ENCODE measurements around the gene BASP1. TPM values are rescaled to one million over a fixed set of nuclear protein-coding genes. Genes with fewer than 3 reads are reported as not detected.

The BASP1 gene
- total RNA-seq, 1 donor from 2014 or later = 158 TPM

DNA sequence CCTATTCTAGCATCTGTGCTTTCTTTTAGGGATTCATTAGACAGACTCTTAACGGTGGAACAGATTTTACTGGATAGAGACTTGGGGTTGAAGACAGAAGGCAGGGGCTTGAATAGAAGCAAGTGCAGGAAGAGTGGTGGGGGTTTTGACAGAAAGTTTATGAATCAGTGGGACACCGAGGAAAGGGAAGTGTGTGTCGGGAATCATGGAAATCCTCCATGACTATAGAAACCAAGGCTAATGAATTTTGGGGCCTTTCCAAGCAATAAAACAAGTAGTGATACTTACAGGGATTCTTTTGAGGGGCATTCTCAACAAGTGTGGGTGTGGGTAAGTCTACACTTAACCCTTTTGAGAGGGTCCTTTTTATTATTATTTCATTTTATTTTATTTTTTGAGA, 12.8 kb downstream of the BASP1 start:
- H3K4me1 Mint-ChIP-seq = peaks cover 3% of the 10 kb centered on the region
- H3K4me3 Mint-ChIP-seq = no peak overlapping the region
- H3K4me1 ChIP-seq = peaks cover 24% of the 10 kb centered on the region
- H3K36me3 ChIP-seq = peaks cover 14% of the 10 kb centered on the region
- peaks cover 82% of the 10 kb centered on the region for H3K36me3 Mint-ChIP-seq
- H3K27ac Mint-ChIP-seq = no peak overlapping the region
- TF ChIP-seq EZH2 (IDR thresholded peaks at IDR 0.05) = no peak
- TF ChIP-seq, protein P1, sequence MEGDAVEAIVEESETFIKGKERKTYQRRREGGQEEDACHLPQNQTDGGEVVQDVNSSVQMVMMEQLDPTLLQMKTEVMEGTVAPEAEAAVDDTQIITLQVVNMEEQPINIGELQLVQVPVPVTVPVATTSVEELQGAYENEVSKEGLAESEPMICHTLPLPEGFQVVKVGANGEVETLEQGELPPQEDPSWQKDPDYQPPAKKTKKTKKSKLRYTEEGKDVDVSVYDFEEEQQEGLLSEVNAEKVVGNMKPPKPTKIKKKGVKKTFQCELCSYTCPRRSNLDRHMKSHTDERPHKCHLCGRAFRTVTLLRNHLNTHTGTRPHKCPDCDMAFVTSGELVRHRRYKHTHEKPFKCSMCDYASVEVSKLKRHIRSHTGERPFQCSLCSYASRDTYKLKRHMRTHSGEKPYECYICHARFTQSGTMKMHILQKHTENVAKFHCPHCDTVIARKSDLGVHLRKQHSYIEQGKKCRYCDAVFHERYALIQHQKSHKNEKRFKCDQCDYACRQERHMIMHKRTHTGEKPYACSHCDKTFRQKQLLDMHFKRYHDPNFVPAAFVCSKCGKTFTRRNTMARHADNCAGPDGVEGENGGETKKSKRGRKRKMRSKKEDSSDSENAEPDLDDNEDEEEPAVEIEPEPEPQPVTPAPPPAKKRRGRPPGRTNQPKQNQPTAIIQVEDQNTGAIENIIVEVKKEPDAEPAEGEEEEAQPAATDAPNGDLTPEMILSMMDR (IDR thresholded peaks at IDR 0.05) = no peak
- TF ChIP-seq EZH2phosphoT487 (IDR thresholded peaks at IDR 0.05) = no peak
- no peak overlapping the region for H3K27ac ChIP-seq
- peaks cover 100% of the 10 kb centered on the region for H3K79me2 ChIP-seq (ENCODE audit: low read depth)
- H2AFZ ChIP-seq (replicated peaks) = no peak overlapping the region
- no peaks in the 10 kb centered on the region for H3K27me3 ChIP-seq
- H3K9me3 ChIP-seq (ENCODE audit: low read depth) = no peaks in the 10 kb centered on the region
- H3K4me2 ChIP-seq = no peak overlapping the region
- no peak for DNase-seq (ENCODE audit: low spot score)
- peaks cover 81% of the 10 kb centered on the region for H4K20me1 ChIP-seq (ENCODE audit: low read depth)
- peaks cover 77% of the 10 kb centered on the region for H3K9me3 Mint-ChIP-seq
- H3F3A ChIP-seq (ENCODE audit: low read depth) = peaks cover 11% of the 10 kb centered on the region
- H3K27me3 Mint-ChIP-seq (ENCODE audit: insufficient read depth, low read depth) = peaks cover 3% of the 10 kb centered on the region
- no peak overlapping the region for H3K9ac ChIP-seq
- no peak overlapping the region for H3K4me3 ChIP-seq

DNA sequence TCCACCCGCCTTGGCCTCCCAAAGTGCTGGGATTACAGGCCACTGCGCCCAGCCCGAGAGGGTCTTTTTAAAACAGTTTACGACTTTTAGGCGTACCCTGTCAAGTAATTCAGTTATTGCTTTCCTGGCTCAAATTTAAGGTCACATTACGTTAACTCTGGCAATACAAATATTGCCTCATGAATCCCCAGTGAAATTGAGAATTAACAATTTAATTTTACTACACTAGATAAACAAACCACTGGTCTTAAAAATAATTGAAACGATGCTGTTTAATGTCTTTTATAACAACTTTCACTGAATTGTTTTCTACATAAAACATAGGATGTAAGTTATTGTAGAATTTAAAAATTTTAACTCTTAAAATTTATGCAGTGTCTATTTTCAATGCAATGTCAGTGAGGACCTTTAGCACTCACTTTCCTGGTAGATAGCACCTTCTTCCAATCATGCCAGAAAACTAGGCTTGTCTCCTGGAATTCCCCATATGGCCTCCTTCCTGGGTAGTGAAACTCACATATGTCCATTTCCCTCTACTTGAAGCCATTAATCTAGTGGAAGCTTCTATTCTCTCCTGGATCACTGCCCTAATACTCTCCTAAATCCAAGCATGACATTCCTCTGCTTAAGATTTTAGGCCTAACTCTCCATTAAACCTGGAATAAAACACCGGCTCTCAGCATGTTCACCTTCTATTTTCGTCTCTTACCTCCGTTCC, 13.5 kb downstream of the BASP1 start:
- Mint-ChIP-seq H3K36me3 (peaks cover 81% of the 10 kb centered on the region), H3K4me1 (peaks cover 3% of the 10 kb centered on the region), H3K27ac (no peak overlapping the region), H3K9me3 (peaks cover 76% of the 10 kb centered on the region), H3K4me3 (no peak overlapping the region), H3K27me3 (ENCODE audit: insufficient read depth, low read depth) (peaks cover 3% of the 10 kb centered on the region)
- Histone ChIP-seq H2AFZ (replicated peaks) (no peak overlapping the region), H3K4me1 (peaks cover 20% of the 10 kb centered on the region), H3K4me3 (no peak overlapping the region), H3K27ac (no peak overlapping the region), H4K20me1 (ENCODE audit: low read depth) (peaks cover 74% of the 10 kb centered on the region), H3K79me2 (ENCODE audit: low read depth) (peaks cover 100% of the 10 kb centered on the region), H3K9me3 (ENCODE audit: low read depth) (no peaks in the 10 kb centered on the region), H3K4me2 (no peak overlapping the region), H3F3A (ENCODE audit: low read depth) (peaks cover 15% of the 10 kb centered on the region), H3K27me3 (no peaks in the 10 kb centered on the region), H3K9ac (no peak overlapping the region), H3K36me3 (peaks cover 17% of the 10 kb centered on the region)
- no peak for TF ChIP-seq EZH2phosphoT487 (IDR thresholded peaks at IDR 0.05)
- no peak for DNase-seq (ENCODE audit: low spot score)

- H3K9me3 Mint-ChIP-seq = peaks cover 72% of the 10 kb centered on the region
- H3K4me1 ChIP-seq = peaks cover 20% of the 10 kb centered on the region
- H3K4me2 ChIP-seq = no peak overlapping the region
- no peak overlapping the region for H2AFZ ChIP-seq (replicated peaks)
- H3K4me3 ChIP-seq = no peak overlapping the region
- no peak overlapping the region for H3K9ac ChIP-seq
- H3K36me3 ChIP-seq = peaks cover 17% of the 10 kb centered on the region
- peaks cover 80% of the 10 kb centered on the region for H3K36me3 Mint-ChIP-seq
- peaks cover 3% of the 10 kb centered on the region for H3K4me1 Mint-ChIP-seq
- peaks cover 3% of the 10 kb centered on the region for H3K27me3 Mint-ChIP-seq (ENCODE audit: insufficient read depth, low read depth)
- peaks cover 15% of the 10 kb centered on the region for H3F3A ChIP-seq (ENCODE audit: low read depth)
- TF ChIP-seq, protein P1 (IDR thresholded peaks at IDR 0.05) = no peak
- TF ChIP-seq EZH2phosphoT487 (IDR thresholded peaks at IDR 0.05) = no peak
- TF ChIP-seq EZH2 (IDR thresholded peaks at IDR 0.05) = no peak
- no peaks in the 10 kb centered on the region for H3K27me3 ChIP-seq
- H3K27ac ChIP-seq = no peak overlapping the region
- peaks cover 100% of the 10 kb centered on the region for H3K79me2 ChIP-seq (ENCODE audit: low read depth)
- no peaks in the 10 kb centered on the region for H3K9me3 ChIP-seq (ENCODE audit: low read depth)
- H4K20me1 ChIP-seq (ENCODE audit: low read depth) = peaks cover 66% of the 10 kb centered on the region
- H3K27ac Mint-ChIP-seq = no peak overlapping the region
- DNase-seq (ENCODE audit: low spot score) = no peak
- no peak overlapping the region for H3K4me3 Mint-ChIP-seq
These were observed 15.0 kb downstream of the BASP1 start for GRCh38 chr5:17232405-17232804.

- no peaks in the 10 kb centered on the region for H3K9me3 ChIP-seq (ENCODE audit: low read depth)
- H4K20me1 ChIP-seq (ENCODE audit: low read depth) = peaks cover 66% of the 10 kb centered on the region
- H3K4me1 Mint-ChIP-seq = peaks cover 3% of the 10 kb centered on the region
- no peak for DNase-seq (ENCODE audit: low spot score)
- TF ChIP-seq EZH2phosphoT487 (IDR thresholded peaks at IDR 0.05) (no peak), EZH2 (IDR thresholded peaks at IDR 0.05) (no peak)
- TF ChIP-seq, protein P1 (IDR thresholded peaks at IDR 0.05) = no peak
- H3K27ac Mint-ChIP-seq = no peak overlapping the region
- peaks cover 9% of the 10 kb centered on the region for H3K4me1 ChIP-seq
- H3K9me3 Mint-ChIP-seq = peaks cover 71% of the 10 kb centered on the region
- no peak overlapping the region for H3K4me3 Mint-ChIP-seq
- H3K79me2 ChIP-seq (ENCODE audit: low read depth) = peaks cover 100% of the 10 kb centered on the region
- peaks cover 3% of the 10 kb centered on the region for H3K27me3 Mint-ChIP-seq (ENCODE audit: insufficient read depth, low read depth)
- no peak overlapping the region for H2AFZ ChIP-seq (replicated peaks)
- no peaks in the 10 kb centered on the region for H3K27me3 ChIP-seq
- no peak overlapping the region for H3K9ac ChIP-seq
- H3F3A ChIP-seq (ENCODE audit: low read depth) = peaks cover 15% of the 10 kb centered on the region
- H3K4me3 ChIP-seq = no peak overlapping the region
- H3K27ac ChIP-seq = no peak overlapping the region
- no peak overlapping the region for H3K4me2 ChIP-seq
- peaks cover 77% of the 10 kb centered on the region for H3K36me3 Mint-ChIP-seq
- H3K36me3 ChIP-seq = peaks cover 17% of the 10 kb centered on the region
These were observed 16.1 kb downstream of the BASP1 start for GRCh38 chr5:17233488-17233887.
